SK-N-SH treated with all-trans-retinoic acid at 6 μM for 48 hours (cell line): ENCODE measurements around the gene PRKCZ.

Experiments
- ATAC-seq: fragments of 200-7000 bp; cut with Tn5 transposase; 3 replicates; pipeline ENCODE4 v1.9.1; 2020; ENCODE audit warnings: mild to moderate bottlenecking, moderate library complexity
- ARNTL ChIP-seq: fragments of 450-650 bp; formaldehyde crosslinking; IDR thresholded peaks from 2 replicates; pipeline ENCODE4 v1.5.0; 2020; ENCODE audit warnings: low read depth, mild to moderate bottlenecking, moderate library complexity, borderline replicate concordance
- BACH2 ChIP-seq: fragments of 250-450 bp; sonication (Bioruptor Pico); IDR thresholded peaks from 2 replicates; pipeline ENCODE4 v1.9.0; 2021; ENCODE audit warnings: mild to moderate bottlenecking, borderline replicate concordance
- CREB5 ChIP-seq: fragments of 250-450 bp; sonication (Bioruptor Pico); IDR thresholded peaks from 2 replicates; pipeline ENCODE4 v1.5.1; 2020; ENCODE audit warnings: low read depth, mild to moderate bottlenecking, moderate library complexity
- CSDC2 ChIP-seq: fragments of 250-450 bp; sonication (Bioruptor Pico); IDR thresholded peaks from 2 replicates; pipeline ENCODE4 v1.5.0; 2020; ENCODE audit warnings: mild to moderate bottlenecking, moderate library complexity
- CSRNP3 ChIP-seq: fragments of 250-450 bp; sonication (Bioruptor Pico); IDR thresholded peaks from 2 replicates; pipeline ENCODE4 v1.5.1; 2021; ENCODE audit warnings: mild to moderate bottlenecking, moderate library complexity
- ESRRG ChIP-seq: fragments of 250-450 bp; sonication (Bioruptor Pico); IDR thresholded peaks from 2 replicates; pipeline ENCODE4 v1.6.1; 2021; ENCODE audit warnings: mild to moderate bottlenecking
- GLIS3 ChIP-seq: fragments of 250-450 bp; sonication (Bioruptor Pico); IDR thresholded peaks from 2 replicates; pipeline ENCODE4 v1.5.0; 2020; ENCODE audit warnings: mild to moderate bottlenecking, moderate library complexity
- ISL1 ChIP-seq: fragments of 250-450 bp; sonication (Bioruptor Pico); IDR thresholded peaks from 2 replicates; pipeline ENCODE4 v2.1.2; 2022; ENCODE audit warnings: mild to moderate bottlenecking, moderate library complexity
- PATZ1 ChIP-seq: fragments of 250-450 bp; sonication (Bioruptor Pico); IDR thresholded peaks from 2 replicates; pipeline ENCODE4 v1.8.0; 2020; ENCODE audit warnings: mild to moderate bottlenecking, moderate library complexity, borderline replicate concordance
- POU6F1 ChIP-seq: fragments of 250-450 bp; sonication (Bioruptor Pico); IDR thresholded peaks from 2 replicates; pipeline ENCODE4 v1.8.0; 2021; ENCODE audit warnings: low read depth, mild to moderate bottlenecking, moderate library complexity, borderline replicate concordance
- PPARA ChIP-seq: fragments of 250-450 bp; sonication (Bioruptor Pico); IDR thresholded peaks from 2 replicates; pipeline ENCODE4 v1.5.0; 2020; ENCODE audit warnings: mild to moderate bottlenecking, borderline replicate concordance
- RARB ChIP-seq: fragments of 250-450 bp; sonication (Bioruptor Pico); IDR thresholded peaks from 2 replicates; pipeline ENCODE4 v1.8.0; 2021; ENCODE audit warnings: mild to moderate bottlenecking, moderate library complexity
- SNAI2 ChIP-seq: fragments of 250-450 bp; sonication (Bioruptor Pico); IDR thresholded peaks from 2 replicates; pipeline ENCODE4 v1.5.0; 2020; ENCODE audit warnings: mild to moderate bottlenecking, moderate library complexity
- TCF4 ChIP-seq: fragments of 250-450 bp; sonication (Bioruptor Pico); IDR thresholded peaks from 2 replicates; pipeline ENCODE4 v1.8.0; 2021; ENCODE audit warnings: mild to moderate bottlenecking, moderate library complexity, borderline replicate concordance
- TSHZ2 ChIP-seq: fragments of 250-450 bp; sonication (Bioruptor Pico); IDR thresholded peaks from 2 replicates; pipeline ENCODE4 v1.5.0; 2020; ENCODE audit warnings: mild to moderate bottlenecking, moderate library complexity
- ZC3H10 ChIP-seq: fragments of 250-450 bp; sonication (Bioruptor Pico); IDR thresholded peaks from 2 replicates; pipeline ENCODE4 v1.5.1; 2021; ENCODE audit warnings: mild to moderate bottlenecking, moderate library complexity
- ZFP3 ChIP-seq: fragments of 250-450 bp; sonication (Bioruptor Pico); IDR thresholded peaks from 2 replicates; pipeline ENCODE4 v1.5.0; 2020; ENCODE audit warnings: mild to moderate bottlenecking, moderate library complexity
- ZFP30 ChIP-seq: fragments of 450-650 bp; formaldehyde crosslinking; IDR thresholded peaks from 2 replicates; pipeline ENCODE4 v1.5.0; 2022; ENCODE audit warnings: mild to moderate bottlenecking, moderate library complexity
- ZNF565 ChIP-seq: fragments of 450-650 bp; formaldehyde crosslinking; conservative IDR thresholded peaks from 2 replicates; pipeline ENCODE4 v1.5.0; 2020; ENCODE audit warnings: low read depth, mild to moderate bottlenecking, moderate library complexity
- ZNF70 ChIP-seq: fragments of 450-650 bp; formaldehyde crosslinking; IDR thresholded peaks from 2 replicates; pipeline ENCODE4 v1.5.0; 2020; ENCODE audit warnings: mild to moderate bottlenecking, moderate library complexity
- ZNF8 ChIP-seq: fragments of 450-650 bp; formaldehyde crosslinking; IDR thresholded peaks from 2 replicates; pipeline ENCODE4 v1.5.0; 2020; ENCODE audit warnings: mild to moderate bottlenecking, moderate library complexity

PRKCZ gene

GRCh38 chr1:2181752-2182151 is 131.5 kb downstream of the PRKCZ start:
- TF ChIP-seq BACH2, result no peak
- no peak for TF ChIP-seq CSRNP3 (CRISPR knock-in tag)
- TF ChIP-seq ZNF8 (CRISPR knock-in tag), result no peak

GRCh38 chr1:2182376-2182775 is 132.2 kb downstream of the PRKCZ start:
- no peak for ATAC-seq
- TF ChIP-seq RARB (no peak), ZC3H10 (CRISPR knock-in tag) (no peak), ISL1 (CRISPR knock-in tag) (no peak), ZNF565 (CRISPR knock-in tag) (no peak), CSDC2 (CRISPR knock-in tag) (no peak), CREB5 (no peak), TSHZ2 (CRISPR knock-in tag) (no peak), ARNTL (CRISPR knock-in tag) (no peak), BACH2 (no peak), ZFP3 (CRISPR knock-in tag) (no peak), TCF4 (no peak), SNAI2 (no peak), CSRNP3 (CRISPR knock-in tag) (no peak), PPARA (CRISPR knock-in tag) (no peak), ZNF8 (CRISPR knock-in tag) (no peak), PATZ1 (CRISPR knock-in tag) (no peak), ZNF70 (no peak), ZFP30 (CRISPR knock-in tag) (no peak), GLIS3 (CRISPR knock-in tag) (no peak)

More at GRCh38 chr1:2181752-2182151, 131.5 kb downstream of the PRKCZ start:
- no peak for ATAC-seq

GRCh38 chr1:2183937-2184334 is 133.7 kb downstream of the PRKCZ start:
- no peak for ATAC-seq
- TF ChIP-seq ZFP3 (CRISPR knock-in tag) (no peak), ISL1 (CRISPR knock-in tag) (no peak), POU6F1 (CRISPR knock-in tag) (no peak), TCF4 (no peak), BACH2 (no peak), ESRRG (no peak), GLIS3 (CRISPR knock-in tag) (no peak), ZNF565 (CRISPR knock-in tag) (no peak)
- TF ChIP-seq, all 23 proteins: peak for 0
